ENCODE data around the gene RNF20.

DNA sequence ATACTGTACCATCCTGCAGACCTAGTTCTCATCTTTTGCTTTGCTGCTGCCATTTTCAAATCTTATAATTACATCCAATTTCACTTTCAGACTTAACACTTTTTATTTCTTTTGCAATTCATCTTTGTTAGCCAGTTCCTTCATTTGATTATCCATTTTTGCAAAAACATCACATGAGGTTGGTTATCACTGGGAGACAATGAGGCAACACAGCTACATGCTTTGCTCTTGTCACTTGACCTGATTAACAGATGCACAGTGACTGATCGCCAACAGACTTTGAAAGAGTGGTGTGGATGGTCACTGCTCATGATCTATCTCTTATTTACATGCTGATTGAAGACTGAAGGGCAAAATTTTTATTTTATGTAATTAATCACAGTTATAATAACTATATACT is 17.0 kb upstream of the RNF20 start:
- TF ChIP-seq POLR2A (IDR thresholded peaks at IDR 0.05; ENCODE audit: low read depth, low read length) = no peak
- TF ChIP-seq POLR2AphosphoS5 (IDR thresholded peaks at IDR 0.05; ENCODE audit: low read depth, low read length) = no peak
